ENCODE results near the gene CDHR4.

Gene CDHR4

DNA sequence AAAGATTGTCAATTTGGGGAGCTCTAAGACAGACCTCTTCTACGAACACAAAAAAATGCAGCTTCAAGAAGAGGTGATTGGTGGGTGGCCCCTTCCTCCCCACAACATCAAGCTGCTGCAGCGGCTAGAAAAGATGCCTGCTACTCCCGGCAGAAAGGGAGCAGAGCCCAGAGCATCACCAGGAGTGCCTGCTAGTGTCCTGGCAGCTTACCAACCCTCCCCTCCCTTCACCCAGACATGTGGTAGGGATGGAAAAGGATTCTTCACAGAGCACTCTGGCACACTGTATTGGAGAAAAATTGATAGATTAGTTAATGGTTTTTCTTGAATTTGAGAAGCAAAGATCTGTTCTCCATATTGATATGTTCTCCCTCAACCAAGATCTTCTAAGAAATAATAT is 24.1 kb downstream of the CDHR4 start:
- H3K4me3 ChIP-seq (ENCODE audit: low read length) = no peak overlapping the region
- TF ChIP-seq, protein P1, sequence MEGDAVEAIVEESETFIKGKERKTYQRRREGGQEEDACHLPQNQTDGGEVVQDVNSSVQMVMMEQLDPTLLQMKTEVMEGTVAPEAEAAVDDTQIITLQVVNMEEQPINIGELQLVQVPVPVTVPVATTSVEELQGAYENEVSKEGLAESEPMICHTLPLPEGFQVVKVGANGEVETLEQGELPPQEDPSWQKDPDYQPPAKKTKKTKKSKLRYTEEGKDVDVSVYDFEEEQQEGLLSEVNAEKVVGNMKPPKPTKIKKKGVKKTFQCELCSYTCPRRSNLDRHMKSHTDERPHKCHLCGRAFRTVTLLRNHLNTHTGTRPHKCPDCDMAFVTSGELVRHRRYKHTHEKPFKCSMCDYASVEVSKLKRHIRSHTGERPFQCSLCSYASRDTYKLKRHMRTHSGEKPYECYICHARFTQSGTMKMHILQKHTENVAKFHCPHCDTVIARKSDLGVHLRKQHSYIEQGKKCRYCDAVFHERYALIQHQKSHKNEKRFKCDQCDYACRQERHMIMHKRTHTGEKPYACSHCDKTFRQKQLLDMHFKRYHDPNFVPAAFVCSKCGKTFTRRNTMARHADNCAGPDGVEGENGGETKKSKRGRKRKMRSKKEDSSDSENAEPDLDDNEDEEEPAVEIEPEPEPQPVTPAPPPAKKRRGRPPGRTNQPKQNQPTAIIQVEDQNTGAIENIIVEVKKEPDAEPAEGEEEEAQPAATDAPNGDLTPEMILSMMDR (IDR thresholded peaks at IDR 0.05; ENCODE audit: insufficient read depth, low read depth, low read length, missing control alignments) = no peak
- DNase-seq (ENCODE audit: low read depth) = no peak

DNA sequence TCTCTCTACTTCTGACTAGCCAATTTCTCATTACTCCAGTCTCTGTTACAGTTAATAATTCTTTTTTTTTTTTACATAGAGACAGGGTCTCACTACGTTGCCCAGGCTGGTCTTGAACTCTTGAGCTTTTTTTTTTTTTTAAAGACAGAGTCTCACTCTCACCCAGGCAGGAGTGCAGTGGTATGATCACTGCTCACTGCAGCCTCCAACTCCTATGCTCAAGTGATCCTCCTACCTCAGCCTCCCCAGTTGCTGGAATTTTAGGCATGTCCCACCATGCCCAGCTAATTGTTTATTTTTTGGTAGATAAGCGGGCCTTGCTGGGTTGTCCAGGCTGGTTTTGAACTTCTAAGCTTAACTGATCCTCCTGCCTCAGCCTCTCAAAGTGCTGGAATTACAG is 27.0 kb downstream of the CDHR4 start:
- TF ChIP-seq, protein P1 (IDR thresholded peaks at IDR 0.05; ENCODE audit: insufficient read depth, low read depth, low read length, missing control alignments) = no peak
- DNase-seq (ENCODE audit: low read depth) = no peak

DNA sequence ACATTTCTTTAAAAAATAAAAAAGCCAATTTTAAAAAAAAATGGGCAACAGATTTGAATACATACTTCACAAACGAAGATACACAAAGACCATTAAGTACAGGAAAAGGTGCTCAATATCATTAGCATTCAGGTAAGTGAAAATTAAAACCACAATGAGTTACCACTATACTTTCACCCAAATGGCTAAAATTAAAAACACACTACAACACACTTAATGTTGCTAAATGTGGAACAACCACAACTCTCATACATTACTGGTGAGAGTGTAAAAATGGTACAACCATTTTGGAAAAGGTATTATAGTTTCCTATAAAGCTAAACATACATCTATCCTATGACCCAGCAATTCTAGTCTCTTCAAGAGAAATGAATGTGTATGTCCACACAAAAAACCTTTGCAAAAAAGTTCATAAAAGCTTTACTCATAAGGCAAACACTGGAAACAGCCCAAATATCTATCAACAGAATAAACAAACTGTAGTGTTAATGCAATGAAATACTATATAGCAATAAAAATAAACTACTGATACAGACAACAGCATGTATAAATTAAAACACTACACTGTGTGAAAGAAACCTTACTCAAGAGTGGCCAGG is 28.2 kb downstream of the CDHR4 start:
- DNase-seq (ENCODE audit: low read depth) = no peak
- no peak overlapping the region for H3K4me3 ChIP-seq (ENCODE audit: low read length)

More for the DNA sequence above, 27.0 kb downstream of the CDHR4 start:
- no peak overlapping the region for H3K4me3 ChIP-seq (ENCODE audit: low read length)

DNA sequence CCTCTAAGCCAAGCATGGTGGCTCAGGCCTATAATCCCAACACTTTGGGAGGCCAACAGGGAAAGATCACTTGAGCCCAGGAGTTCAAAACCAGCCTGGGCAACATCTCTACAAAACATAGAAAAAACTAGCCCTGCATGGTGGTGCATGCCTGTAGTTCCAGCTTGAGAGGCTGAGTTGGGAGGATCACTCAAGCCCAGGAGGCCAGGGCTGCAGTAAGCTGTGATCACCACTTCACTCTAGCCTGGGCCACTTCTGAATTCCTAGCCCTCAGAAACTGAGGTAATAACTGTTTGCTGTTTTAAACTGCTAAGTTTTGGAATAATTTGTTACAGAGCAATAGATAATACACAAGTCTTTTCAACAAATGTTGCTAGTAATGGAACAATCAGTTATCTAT is 29.7 kb downstream of the CDHR4 start:
- DNase-seq (ENCODE audit: low read depth) = no peak
- TF ChIP-seq, protein P1 (IDR thresholded peaks at IDR 0.05; ENCODE audit: insufficient read depth, low read depth, low read length, missing control alignments) = no peak
- H3K4me3 ChIP-seq (ENCODE audit: low read length) = no peak overlapping the region

More for the DNA sequence above, 28.2 kb downstream of the CDHR4 start:
- TF ChIP-seq, protein P1 (IDR thresholded peaks at IDR 0.05; ENCODE audit: insufficient read depth, low read depth, low read length, missing control alignments) = no peak

DNA sequence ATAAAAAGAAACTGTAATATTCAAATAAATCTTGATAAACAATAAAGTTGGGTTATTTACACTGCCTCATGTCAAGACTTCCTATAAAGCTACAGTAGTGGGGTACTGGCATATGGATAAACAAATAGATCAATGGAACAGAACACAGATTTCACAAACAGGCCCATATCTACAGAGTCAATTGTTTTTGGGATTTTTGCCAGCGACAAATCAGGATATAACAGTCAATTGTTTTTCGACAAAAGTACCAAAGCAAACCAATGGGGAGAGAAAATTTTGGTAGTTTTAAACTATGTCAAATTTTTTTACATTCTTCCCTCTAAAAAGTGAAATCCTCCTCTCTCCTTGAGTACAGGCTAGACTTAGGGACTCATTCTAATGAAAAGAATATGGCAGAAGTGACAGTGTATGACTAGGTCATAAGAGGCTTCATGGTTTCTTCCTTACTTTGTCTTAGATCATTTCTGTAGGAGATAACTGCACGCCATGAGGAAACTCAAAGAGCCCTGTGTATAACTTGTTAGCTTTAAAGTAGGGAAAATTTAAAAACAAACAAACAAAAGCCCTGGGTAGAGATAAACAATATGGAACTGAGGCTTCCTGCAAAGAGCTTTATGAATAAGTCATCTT is 30.3 kb downstream of the CDHR4 start:
- no peak for DNase-seq (ENCODE audit: low read depth)
- no peak overlapping the region for H3K4me3 ChIP-seq (ENCODE audit: low read length)
- TF ChIP-seq, protein P1 (IDR thresholded peaks at IDR 0.05; ENCODE audit: insufficient read depth, low read depth, low read length, missing control alignments) = no peak

DNA sequence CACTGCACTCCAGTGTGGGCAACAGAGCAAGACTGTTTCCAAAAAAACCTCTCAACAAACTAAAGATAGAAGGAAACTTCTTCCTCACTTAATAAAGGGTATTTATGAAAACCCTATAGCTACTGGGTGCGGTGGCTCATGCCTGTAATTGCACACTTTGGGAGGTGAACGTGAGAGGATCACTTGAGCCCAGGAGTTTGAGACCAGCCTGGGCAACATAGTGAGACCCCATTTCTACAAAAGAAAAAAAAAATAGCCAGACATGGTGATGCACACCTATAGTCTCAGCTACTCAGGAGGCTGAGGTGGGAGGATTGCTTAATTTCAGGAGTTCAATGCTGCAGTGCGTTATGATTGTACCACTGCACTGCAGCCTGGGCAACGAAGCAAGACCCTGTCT is 35.7 kb downstream of the CDHR4 start:
- TF ChIP-seq, protein P1 (IDR thresholded peaks at IDR 0.05; ENCODE audit: insufficient read depth, low read depth, low read length, missing control alignments) = no peak
- no peak overlapping the region for H3K4me3 ChIP-seq (ENCODE audit: low read length)
- DNase-seq (ENCODE audit: low read depth) = no peak

DNA sequence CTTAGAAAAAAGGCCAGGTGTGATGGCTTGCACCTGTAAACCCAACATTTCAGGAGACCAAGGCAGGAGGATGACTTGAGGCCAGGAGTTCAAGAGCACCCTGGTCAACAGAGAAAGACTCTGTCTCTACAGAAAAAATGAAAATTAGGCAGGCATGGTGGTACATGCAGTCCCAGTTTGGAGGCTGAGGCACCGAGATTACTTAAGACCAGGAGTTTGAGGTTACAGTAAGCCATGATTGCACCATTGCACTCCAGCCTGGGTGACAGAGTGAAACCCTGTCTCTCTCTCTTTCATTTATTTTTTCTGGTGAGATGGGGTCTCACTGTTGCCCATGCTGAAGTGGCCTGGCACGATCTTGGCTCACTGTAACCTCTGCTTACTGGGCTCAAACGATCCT is 38.0 kb downstream of the CDHR4 start:
- DNase-seq (ENCODE audit: low read depth) = no peak
- H3K4me3 ChIP-seq (ENCODE audit: low read length) = no peak overlapping the region
- TF ChIP-seq, protein P1 (IDR thresholded peaks at IDR 0.05; ENCODE audit: insufficient read depth, low read depth, low read length, missing control alignments) = no peak
